PC-3 (cell line): ENCODE measurements around the gene DYNC1I1.

Experiments
- EZH2 ChIP-seq: fragments of 300-600 bp; sonication (generic); IDR thresholded peaks from one replicate; pipeline ENCODE4 v1.6.1; 2017; ENCODE audit warnings: antibody characterized with exemption, mild to moderate bottlenecking, low read length; ENCODE audit not compliant: unreplicated experiment
- EZH2phosphoT487 ChIP-seq: fragments of 300-600 bp; sonication (generic); IDR thresholded peaks from 2 replicates; pipeline ENCODE4 v1.6.1; 2018; ENCODE audit warnings: mild to moderate bottlenecking, antibody characterized with exemption, low read length, borderline replicate concordance
- TF ChIP-seq, protein P1 (sequence below): fragments of 300-600 bp; sonication (generic); conservative IDR thresholded peaks from 2 replicates; pipeline ENCODE4 v1.5.1; 2017; ENCODE audit warnings: antibody characterized with exemption, low read depth, mild to moderate bottlenecking, low read length

DNA sequence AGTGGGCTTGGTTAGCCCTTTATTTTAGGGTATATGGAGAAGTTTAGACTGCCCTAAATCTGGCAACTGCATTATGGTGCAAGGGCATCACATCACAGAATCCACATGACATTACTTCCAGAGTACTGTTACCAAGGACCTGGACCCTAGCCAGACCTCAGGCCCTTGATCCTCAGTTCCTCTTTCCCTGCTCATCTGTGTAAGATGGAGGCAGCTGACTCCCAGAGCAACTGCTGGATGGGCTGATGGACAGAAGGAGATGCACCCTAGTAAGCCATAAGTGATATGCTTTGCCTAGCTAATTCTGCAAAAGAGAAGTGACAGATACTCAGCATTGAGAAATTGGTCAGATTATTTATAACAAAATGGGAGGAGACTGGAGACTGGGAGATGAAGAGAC, 131.7 kb downstream of the DYNC1I1 start:
- TF ChIP-seq, protein P1, sequence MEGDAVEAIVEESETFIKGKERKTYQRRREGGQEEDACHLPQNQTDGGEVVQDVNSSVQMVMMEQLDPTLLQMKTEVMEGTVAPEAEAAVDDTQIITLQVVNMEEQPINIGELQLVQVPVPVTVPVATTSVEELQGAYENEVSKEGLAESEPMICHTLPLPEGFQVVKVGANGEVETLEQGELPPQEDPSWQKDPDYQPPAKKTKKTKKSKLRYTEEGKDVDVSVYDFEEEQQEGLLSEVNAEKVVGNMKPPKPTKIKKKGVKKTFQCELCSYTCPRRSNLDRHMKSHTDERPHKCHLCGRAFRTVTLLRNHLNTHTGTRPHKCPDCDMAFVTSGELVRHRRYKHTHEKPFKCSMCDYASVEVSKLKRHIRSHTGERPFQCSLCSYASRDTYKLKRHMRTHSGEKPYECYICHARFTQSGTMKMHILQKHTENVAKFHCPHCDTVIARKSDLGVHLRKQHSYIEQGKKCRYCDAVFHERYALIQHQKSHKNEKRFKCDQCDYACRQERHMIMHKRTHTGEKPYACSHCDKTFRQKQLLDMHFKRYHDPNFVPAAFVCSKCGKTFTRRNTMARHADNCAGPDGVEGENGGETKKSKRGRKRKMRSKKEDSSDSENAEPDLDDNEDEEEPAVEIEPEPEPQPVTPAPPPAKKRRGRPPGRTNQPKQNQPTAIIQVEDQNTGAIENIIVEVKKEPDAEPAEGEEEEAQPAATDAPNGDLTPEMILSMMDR = no peak
- no peak for TF ChIP-seq EZH2
- TF ChIP-seq EZH2phosphoT487 = no peak
